ENCODE data around the gene DSCAM. TPM values are rescaled to one million over a fixed set of nuclear protein-coding genes. Genes with fewer than 3 reads are reported as not detected.

Gene DSCAM
- total RNA-seq, 1 donor from 2014 or later: 0.20 TPM

- DNase-seq: no peak
Observed at GRCh38 chr21:40837456-40837855, 9.5 kb downstream of the DSCAM start.

- no peak for DNase-seq
Observed at GRCh38 chr21:40835184-40835694, 11.7 kb downstream of the DSCAM start.

DNA sequence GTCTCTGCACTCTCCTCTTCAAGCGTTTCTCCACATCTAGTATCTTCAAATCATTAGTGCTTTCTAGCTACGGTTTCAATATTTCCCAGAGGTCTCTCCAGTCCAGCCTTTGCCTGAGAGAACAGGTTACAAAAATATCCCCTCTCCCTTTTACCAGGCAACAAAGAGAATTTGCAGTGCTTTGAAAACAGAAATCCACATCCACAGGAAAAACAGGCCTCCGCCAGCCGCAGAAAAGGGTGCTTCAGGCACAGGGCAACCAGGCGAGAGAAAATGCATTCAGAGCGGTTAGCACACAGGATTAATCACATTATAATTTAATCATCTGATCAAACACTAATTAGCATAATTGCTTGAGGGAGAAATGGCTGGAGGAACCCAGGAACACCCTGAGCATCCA lies 13.8 kb downstream of the DSCAM start:
- no peak for DNase-seq

DNA sequence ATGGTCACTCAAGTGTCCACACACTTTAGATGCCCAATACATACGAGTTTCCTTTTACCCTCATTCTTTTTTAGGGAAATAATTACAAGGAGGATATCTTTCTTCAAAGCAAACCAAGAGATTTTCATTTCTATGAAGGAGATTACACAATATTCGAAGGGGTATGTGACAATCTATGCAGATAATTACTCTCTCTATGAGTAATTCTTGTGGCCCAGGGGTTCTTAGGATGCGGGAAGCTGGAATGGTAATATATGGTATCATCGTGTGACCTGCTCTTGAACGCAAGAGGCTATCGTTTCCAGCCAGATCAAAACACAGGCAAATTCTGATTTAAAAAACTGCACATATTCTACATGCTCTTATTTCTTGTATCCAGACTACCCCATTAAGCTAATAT lies 14.6 kb downstream of the DSCAM start:
- DNase-seq: no peak

GRCh38 chr21:40830836-40831235 lies 16.1 kb downstream of the DSCAM start:
- no peak for DNase-seq

DNA sequence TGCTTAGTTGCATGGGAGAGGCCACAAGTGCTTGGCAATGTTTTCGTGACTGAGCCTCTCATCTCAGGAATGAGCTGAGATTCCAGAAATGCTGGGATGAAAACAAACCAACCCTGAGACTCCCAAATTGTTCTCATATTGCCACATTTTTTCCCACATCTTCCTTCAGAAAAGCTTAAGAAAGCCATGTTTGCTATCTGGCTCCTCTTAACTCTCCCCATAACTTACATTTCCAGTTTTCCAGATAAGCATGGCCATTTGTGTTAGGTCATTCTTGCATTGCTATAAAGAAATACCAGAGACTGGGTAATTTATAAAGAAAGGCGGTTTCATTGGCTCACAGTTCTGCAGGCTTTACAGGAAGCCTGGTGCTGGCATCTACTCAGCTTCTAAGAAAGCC lies 17.2 kb downstream of the DSCAM start:
- no peak for DNase-seq

DNA sequence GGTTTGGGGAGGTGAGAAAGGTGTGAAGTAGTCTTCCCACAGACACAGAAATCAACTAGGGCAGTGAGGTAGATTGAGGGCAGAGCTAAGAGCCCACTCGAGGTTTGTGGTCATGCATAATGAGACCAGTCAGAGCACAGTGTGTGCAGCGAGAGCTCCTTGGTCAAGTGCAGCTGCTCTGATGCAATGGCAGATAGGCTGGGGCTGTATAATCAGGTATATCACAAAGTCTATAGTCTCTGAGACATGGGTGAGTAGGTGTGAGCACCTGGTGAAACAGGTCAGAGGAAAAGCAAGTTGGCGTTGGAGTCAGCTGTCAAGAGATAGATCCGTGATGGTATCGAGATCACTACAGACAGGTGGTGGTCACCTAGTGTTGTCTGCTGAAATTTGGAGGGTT lies 17.6 kb downstream of the DSCAM start:
- no peak for DNase-seq

DNA sequence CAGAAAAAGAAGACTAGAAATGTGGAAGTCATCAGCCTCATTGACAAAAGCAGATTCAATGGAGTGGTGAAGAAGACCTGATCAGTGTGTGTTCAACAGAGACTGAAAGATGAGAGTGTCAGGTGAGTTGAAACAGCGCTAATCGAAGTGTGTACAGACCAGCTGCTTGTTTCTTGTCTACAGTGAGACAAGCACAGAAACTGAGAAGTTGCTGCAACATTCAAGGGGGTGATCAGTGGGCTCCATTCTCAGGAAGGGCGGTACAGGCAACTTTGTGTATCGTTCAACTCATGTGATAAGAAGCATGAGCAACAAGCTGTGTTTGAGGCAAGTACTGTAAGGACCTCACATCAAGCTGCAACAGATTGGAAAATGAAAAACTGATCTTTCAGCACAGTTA lies 19.4 kb downstream of the DSCAM start:
- DNase-seq: no peak

DNA sequence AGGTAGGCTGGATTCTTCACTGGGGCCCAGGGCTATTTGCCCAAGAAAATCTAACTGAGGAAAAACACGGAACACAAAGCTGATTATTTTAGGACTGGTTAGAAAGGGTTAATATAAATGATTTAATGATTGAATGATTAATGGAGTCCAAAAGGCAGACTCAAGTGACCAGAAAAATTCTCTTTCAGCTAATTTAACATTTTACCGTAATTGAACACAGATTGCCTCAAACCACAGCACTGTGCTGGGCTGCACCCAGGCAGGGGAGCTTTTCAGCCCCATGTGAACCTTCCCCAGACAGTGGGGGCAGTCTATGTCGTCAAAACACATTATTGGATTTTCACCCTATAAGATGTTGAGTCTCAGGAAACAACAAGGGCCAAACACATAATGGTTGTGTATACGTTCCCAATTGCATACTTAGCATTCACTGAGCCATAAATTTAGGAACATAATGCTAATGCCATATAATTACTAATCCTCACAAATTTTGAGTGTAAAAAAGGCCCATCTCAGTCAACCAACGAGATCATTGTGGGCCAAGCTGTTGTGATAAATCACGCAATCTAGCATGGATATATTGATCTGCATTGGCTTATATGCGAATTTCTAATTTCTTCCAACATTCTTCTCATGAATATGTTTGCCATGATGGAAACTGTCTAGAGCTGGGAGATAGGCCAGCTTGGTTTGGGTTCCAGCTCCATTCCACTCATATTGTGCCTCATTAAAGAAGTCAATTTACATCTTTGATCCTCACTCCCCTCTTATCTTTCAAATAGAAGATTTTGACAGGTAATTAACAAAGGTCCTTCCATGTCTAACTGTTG lies 27.7 kb downstream of the DSCAM start:
- no peak for DNase-seq

DNA sequence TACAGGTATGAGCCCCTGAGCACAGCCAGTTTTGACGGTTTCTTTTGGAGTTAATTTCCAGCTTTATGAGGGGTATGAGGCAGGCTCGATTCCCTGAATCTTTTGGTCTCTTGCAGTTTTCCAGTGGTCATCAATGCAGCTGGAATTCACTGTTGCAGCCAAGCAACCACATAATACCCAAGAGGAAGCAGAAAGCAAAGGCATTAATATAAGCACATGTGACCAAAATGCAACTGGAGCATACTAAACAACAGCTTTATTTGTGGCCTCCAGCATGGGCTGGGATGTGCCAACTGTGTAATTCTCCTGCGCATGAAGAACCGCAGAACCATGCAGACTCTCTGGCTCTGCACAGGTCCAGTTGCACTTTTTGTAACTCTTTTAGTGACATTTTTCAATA lies 33.0 kb downstream of the DSCAM start:
- no peak for DNase-seq

- DNase-seq: no peak
Observed at GRCh38 chr21:40809673-40810197, 37.2 kb downstream of the DSCAM start.

GRCh38 chr21:40803101-40803500 lies 43.9 kb downstream of the DSCAM start:
- DNase-seq: peak; percentile 72

- DNase-seq: no peak
Observed at GRCh38 chr21:40800126-40800525, 46.8 kb downstream of the DSCAM start.

DNA sequence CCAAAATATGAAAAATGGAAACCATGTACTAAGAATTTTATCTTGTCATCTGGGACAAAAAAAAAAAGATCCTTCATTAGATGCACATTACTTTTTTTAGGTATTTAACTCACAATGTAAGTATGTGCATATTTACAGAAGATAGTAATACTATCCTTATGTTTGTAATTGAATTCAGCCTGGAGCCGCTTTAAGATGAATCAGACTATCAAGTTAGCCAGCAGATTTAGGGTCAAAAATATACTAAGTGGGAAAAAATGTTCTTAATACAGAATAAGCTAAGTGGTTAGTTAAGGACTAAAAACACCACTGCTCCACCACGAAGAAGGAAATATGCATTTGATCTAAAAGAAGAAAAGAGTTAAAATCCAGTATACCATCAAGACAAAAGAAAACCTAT lies 49.1 kb downstream of the DSCAM start:
- no peak for DNase-seq

DNA sequence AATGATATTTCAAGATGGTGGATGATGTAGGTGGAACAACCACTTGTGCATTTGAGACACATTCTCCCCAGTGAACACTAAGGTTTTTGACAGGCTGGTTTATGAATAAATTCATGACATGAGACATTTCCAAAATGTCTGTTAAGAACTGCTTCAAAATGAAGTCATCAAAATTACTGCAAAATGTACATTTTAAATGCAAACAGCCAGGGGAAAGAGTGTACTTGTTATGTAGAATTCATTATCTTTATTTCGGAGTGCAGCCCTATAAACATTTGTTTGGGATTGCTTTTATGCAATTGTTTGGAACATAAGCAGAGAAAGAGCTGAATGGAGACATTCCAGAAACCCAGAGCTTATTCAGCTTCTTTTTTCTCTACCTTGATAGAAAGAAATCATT lies 49.5 kb downstream of the DSCAM start:
- no peak for DNase-seq

DNA sequence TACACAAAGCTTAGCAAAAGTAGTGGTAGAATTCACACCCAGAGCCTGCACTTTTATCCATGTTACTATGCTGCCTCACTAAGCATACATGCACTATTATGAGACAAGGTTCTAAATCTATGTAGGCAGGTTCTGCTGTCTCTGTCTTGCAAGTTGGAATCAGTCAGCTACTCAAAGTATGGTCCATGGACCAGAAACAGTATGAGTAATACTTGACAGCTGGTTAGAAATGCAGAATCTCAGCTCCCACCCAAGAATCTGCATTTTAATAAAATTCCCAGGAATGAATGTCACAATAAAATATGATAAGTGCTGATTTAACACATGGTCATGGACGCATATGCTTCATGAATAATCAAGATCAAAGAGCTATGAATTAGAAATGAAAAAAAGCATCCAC lies 50.5 kb downstream of the DSCAM start:
- no peak for DNase-seq

DNA sequence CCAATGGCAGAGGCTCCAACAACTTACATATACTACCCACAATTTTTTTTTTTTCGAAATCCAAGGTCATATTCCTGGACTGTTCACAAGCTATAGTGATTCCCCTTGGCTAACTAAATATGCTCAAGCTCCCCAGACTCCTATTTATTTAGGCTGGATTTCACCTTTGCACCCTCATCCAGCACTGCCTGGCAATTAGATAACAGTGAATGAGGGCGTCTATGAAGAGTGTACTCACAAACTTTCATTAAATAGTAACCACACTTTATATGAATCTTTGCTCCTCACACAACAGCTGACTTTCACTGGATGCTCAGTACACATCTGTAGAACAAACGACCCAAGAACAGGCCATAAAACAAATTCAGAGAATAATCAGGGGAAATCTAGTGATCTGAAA lies 51.6 kb downstream of the DSCAM start:
- no peak for DNase-seq

GRCh38 chr21:40792691-40793456 lies 54.1 kb downstream of the DSCAM start:
- peak; percentile 15 for DNase-seq

DNA sequence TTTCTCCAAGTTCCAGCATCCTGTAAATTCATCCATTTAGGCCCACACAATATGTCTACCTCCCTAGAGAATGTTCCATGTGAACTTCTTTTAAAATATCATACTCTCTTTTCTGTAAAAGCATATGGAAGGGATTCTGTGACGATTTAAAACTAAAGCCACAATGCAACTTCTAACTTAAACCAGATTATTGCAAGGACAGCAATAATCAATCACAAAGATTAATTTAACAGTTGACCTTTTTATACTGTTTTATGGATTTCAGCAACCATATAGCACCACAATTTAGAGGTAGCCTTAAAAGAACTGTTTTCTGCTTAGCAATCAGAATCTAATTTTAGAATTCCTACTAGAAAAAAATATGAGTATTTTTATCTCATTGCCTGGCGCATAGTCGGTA lies 58.3 kb downstream of the DSCAM start:
- DNase-seq: no peak

GRCh38 chr21:40783404-40783803 lies 63.6 kb downstream of the DSCAM start:
- DNase-seq: no peak

DNA sequence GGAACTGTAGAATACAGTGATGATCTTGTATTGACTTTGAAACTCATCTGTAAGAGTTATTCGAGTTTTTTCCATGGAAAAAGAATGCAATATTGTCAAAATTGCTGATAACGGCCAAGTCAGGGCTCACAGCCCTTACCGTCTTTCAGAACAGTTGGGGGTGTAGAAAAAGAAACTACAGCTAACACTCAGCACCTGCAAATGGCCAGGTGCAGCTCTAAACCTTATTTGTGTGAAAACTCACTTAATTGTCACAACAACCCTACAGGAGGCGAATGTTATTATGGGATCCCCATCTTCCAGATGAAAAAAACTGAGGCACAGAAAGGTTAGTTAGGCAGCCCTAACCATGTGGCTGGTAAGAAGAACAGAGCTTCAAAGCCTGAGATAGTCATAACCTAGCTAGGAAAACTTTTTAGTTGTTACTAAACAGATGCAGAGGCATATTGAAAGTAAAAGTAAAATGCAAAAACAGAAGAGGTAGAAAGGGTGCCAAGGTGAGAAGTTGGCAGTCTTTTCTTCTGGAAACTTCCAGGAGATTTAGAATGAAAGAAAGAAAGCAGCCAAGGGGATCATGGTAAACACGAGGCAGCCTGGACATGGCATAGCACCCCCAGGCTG lies 76.4 kb downstream of the DSCAM start:
- no peak for DNase-seq

GRCh38 chr21:40769231-40769630 lies 77.7 kb downstream of the DSCAM start:
- DNase-seq: no peak

DNA sequence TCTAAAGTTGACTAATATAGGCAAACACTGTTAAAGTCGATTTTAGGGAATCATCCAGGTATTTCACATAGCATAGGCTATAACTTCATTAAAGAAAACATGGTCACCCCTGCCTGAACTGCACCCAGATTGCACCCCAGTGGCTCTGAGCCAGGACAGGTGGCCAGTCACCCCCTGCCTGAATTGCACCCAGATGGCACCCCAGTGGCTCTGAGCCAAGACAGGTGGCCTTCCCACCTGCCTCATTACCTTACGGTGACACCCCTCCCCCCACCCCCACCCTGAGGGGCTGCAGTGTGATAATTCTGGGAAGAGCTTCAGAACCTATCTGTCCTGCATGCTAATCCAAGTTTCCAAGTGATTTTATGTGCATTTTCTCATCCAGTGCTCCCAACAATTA lies 78.9 kb downstream of the DSCAM start:
- DNase-seq: no peak
